Measurements from ENCODE around the gene PLEKHG2.

DNA sequence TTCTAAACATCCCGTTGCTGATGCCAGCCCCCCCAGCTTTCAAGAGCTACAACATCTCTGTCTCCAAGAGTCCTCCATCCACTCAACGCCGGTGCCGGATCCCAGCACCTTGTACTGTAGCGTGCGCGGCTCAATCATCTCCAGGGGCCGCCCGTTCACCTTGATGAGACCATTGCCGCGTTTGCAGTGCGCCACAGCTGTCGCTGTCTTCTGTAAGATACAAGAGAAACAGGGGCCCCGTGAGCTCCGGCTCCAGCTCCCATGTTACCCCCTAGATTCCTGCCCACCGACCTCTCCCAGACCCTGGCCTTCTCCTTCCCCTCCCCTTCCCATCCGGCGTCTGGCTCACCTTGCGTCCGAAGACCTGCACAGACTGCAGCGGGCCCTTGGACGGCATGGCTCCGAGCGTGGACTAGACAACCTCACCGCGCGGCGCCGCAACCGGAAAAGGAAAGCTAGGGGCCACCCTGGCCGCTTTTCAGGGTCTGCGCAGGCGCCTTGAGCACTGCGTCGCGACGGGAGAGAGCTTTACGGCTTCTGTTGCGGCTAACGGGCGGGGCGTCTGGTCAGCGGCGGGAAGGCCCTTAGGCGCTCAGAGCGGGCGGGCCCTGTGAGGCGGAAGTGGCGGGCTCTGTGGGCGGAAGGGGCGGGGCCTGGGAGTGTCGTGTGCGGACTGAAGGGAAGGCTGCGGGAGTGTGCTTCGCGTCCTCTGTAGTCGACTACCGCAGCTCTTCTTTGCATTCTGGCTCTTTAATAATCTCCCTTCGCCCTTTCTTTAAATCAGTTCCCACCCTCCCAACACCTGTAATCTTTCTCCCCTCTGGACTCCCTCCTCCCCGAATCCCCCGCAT, 23.3 kb downstream of the PLEKHG2 start, which contains the start of gene RPS16:
- TF ChIP-seq TAF1 (IDR thresholded peaks at IDR 0.05; ENCODE audit: low read depth) (peak; percentile 98), NFIC (IDR thresholded peaks at IDR 0.05) (no peak), TCF12 (IDR thresholded peaks at IDR 0.05; ENCODE audit: low read depth) (peak; percentile 79; the same call in 1 of the 2 replicates)
- TF ChIP-seq, protein P1, sequence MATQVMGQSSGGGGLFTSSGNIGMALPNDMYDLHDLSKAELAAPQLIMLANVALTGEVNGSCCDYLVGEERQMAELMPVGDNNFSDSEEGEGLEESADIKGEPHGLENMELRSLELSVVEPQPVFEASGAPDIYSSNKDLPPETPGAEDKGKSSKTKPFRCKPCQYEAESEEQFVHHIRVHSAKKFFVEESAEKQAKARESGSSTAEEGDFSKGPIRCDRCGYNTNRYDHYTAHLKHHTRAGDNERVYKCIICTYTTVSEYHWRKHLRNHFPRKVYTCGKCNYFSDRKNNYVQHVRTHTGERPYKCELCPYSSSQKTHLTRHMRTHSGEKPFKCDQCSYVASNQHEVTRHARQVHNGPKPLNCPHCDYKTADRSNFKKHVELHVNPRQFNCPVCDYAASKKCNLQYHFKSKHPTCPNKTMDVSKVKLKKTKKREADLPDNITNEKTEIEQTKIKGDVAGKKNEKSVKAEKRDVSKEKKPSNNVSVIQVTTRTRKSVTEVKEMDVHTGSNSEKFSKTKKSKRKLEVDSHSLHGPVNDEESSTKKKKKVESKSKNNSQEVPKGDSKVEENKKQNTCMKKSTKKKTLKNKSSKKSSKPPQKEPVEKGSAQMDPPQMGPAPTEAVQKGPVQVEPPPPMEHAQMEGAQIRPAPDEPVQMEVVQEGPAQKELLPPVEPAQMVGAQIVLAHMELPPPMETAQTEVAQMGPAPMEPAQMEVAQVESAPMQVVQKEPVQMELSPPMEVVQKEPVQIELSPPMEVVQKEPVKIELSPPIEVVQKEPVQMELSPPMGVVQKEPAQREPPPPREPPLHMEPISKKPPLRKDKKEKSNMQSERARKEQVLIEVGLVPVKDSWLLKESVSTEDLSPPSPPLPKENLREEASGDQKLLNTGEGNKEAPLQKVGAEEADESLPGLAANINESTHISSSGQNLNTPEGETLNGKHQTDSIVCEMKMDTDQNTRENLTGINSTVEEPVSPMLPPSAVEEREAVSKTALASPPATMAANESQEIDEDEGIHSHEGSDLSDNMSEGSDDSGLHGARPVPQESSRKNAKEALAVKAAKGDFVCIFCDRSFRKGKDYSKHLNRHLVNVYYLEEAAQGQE (IDR thresholded peaks at IDR 0.05; ENCODE audit: low read depth): peak; percentile 27; the same call in 1 of the 2 replicates
